Breast epithelium (tissue), 4 donors: ENCODE results near the gene RD3L. TPM values are rescaled to one million over a fixed set of nuclear protein-coding genes. Genes with fewer than 3 reads are reported as not detected.
A peak's percentile ranks its signal among the peaks of the same experiment; 100 is the strongest.

Experiments
- DNase-seq, 2 donors: peaks; one replicate each; pipeline ENCODE4 v3.0.0-alpha.2; 2019; ENCODE audit warnings: low spot score in 2 of 2
- H3K27ac ChIP-seq, 2 donors: fragments of 200-600 bp; sonication (generic) in 1 of 2; one replicate each; pipeline ENCODE4 v1.5.1; 2016 to 2019; ENCODE audit warnings: mild to moderate bottlenecking in 1 of 2
- H3K27me3 ChIP-seq, 2 donors: fragments of 200-600 bp; sonication (generic) in 1 of 2; one replicate each; pipeline versions ENCODE4 v1.5.1 to v1.6.0; 2017 to 2019; ENCODE audit warnings: control low read depth in 1 of 2, mild to moderate bottlenecking in 1 of 2
- H3K36me3 ChIP-seq: fragments of 200-600 bp; one replicate; pipeline ENCODE4 v1.5.1; 2019
- H3K4me1 ChIP-seq, 2 donors: fragments of 200-600 bp; sonication (generic); one replicate each; pipeline ENCODE4 v1.5.1; 2016 to 2019; ENCODE audit warnings: control low read depth in 1 of 2
- H3K4me3 ChIP-seq, 3 donors: fragments of 200-600 bp; sonication (generic); 1 replicate in 2 of 3; 2 replicates in 1 of 3; pipeline ENCODE4 v1.5.1; 2016 to 2019; ENCODE audit warnings: mild to moderate bottlenecking in 3 of 3, moderate library complexity in 2 of 3
- H3K9me3 ChIP-seq, 2 donors: fragments of 200-600 bp; sonication (generic) in 1 of 2; one replicate each; pipeline ENCODE4 v1.5.1; 2016 to 2019; ENCODE audit warnings: control low read depth in 1 of 2
- POLR2A ChIP-seq: fragments of 450-650 bp; IDR thresholded peaks from one replicate; pipeline ENCODE4 v1.6.1; 2016; ENCODE audit warnings: antibody characterized with exemption, mild to moderate bottlenecking, moderate library complexity
- POLR2AphosphoS5 ChIP-seq, 3 donors: sonication (generic); formaldehyde crosslinking; IDR thresholded peaks; one replicate each; pipeline ENCODE4 v1.6.1; 2017; ENCODE audit warnings: antibody characterized with exemption in 3 of 3
- intact Hi-C: fragments of 100-400 bp; cut with DNase I; formaldehyde crosslinking; loops from one replicate; pipeline ENCODE4 v1.15.1; 2023; ENCODE audit warnings: low total_unique reads
- total RNA-seq, 3 donors: library from RNA; depleted of rRNA; stranded (reverse); fragments of >200 nt; gene quantifications; one replicate each; pipeline ENCODE4 v1.1.0, GENCODE V29; 2016
- TF ChIP-seq, protein P1 (sequence below), 3 donors: fragments of 450-650 bp; IDR thresholded peaks; one replicate each; pipeline ENCODE4 v1.5.1; 2016 to 2017; ENCODE audit warnings: antibody characterized with exemption in 3 of 3, mild to moderate bottlenecking in 3 of 3, moderate library complexity in 3 of 3

The RD3L gene
- total RNA-seq, 3 donors from 2014 or later: not detected

DNA sequence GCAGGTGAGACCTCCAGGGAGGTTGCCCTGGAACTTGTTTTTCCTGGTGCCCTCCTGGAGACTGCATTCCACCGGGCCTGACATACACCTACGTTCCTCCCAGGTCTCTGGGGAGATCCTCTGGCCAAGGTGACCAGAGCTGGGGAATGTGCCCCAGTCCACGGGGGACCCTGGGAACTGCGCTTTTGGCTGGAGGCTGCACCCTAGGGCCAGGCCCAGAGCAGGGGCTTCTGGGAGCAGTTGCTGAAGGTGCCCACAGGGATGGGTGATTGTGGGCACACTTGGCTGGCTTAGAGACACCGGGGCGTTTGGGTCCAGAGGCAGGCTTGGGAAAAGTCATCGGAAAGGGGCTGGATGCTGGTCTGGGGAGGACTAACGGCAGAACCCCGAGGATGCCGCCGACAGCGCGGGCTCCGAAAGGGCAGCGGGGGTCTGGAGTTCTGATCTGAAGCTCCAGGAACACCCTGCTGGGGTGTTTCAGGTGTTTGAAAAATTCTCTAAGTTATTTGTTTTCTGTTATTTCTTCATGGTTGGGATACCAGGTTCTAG lies 50.6 kb downstream of the RD3L start:
- TF ChIP-seq, protein P1, sequence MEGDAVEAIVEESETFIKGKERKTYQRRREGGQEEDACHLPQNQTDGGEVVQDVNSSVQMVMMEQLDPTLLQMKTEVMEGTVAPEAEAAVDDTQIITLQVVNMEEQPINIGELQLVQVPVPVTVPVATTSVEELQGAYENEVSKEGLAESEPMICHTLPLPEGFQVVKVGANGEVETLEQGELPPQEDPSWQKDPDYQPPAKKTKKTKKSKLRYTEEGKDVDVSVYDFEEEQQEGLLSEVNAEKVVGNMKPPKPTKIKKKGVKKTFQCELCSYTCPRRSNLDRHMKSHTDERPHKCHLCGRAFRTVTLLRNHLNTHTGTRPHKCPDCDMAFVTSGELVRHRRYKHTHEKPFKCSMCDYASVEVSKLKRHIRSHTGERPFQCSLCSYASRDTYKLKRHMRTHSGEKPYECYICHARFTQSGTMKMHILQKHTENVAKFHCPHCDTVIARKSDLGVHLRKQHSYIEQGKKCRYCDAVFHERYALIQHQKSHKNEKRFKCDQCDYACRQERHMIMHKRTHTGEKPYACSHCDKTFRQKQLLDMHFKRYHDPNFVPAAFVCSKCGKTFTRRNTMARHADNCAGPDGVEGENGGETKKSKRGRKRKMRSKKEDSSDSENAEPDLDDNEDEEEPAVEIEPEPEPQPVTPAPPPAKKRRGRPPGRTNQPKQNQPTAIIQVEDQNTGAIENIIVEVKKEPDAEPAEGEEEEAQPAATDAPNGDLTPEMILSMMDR (IDR thresholded peaks at IDR 0.05): no peak
- TF ChIP-seq POLR2A (no peak), POLR2AphosphoS5 (IDR thresholded peaks at IDR 0.05) (no peak)
- no peaks in the 10 kb centered on the region for H3K36me3 ChIP-seq

DNA sequence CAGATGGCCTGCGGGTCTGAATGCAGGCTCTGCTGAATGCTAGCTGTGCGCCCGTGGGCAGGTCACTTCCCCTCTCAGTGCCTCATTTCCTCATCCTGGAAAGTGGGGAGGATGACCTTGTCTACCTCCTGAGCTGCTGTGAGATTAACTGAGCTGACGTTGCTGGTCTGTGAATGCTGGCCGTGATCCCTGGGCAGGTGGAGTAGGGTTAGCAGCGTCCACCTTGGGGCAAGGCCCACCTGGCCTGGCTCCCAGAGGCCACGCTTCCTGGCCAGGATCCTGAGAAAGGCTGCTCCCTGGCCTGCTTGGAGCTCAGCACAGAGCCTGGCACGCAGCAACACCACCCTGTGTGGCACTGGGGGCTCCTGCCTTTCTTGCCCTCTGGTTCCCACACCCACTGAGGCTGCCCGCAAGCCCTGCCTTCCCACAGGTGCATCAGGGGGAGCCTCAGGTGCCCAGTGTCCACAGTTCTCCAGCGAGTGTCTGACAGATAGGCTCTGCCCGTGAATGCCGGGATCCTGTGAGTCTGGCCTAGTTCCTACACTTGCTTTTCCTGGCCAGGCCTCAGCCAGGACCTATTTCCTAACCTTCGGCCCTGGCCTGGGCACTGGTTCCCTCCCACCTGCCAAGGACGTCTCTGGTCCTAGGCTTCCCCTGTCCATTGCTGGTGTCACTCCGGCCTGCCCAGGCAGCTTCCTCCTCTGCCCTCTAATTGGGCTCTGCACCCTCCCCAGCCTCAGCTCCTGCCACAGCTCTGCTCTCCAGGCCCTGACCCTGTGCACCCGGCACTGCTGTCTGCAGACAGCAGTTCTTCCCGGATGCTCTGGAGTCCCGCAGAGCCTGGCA lies 51.3 kb downstream of the RD3L start:
- Histone ChIP-seq H3K9me3 (no peaks in the 10 kb centered on the region), H3K36me3 (no peaks in the 10 kb centered on the region), H3K27ac (peak overlapping the region in 1 of 2 donors; percentile 30), H3K4me3 (no peak overlapping the region), H3K4me1 (no peaks in the 10 kb centered on the region), H3K27me3 (no peaks in the 10 kb centered on the region)
- no peak for DNase-seq
- TF ChIP-seq POLR2A (no peak), POLR2AphosphoS5 (IDR thresholded peaks at IDR 0.05) (no peak)
- TF ChIP-seq, protein P1 (IDR thresholded peaks at IDR 0.05): no peak
- intact Hi-C loops: no loop called here

More for the DNA sequence above, 50.6 kb downstream of the RD3L start:
- intact Hi-C loops: no loop called here
- no peaks in the 10 kb centered on the region for H3K9me3 ChIP-seq
- H3K4me3 ChIP-seq: no peak overlapping the region
- no peak for DNase-seq
- no peak overlapping the region for H3K27ac ChIP-seq
- no peaks in the 10 kb centered on the region for H3K27me3 ChIP-seq
- no peaks in the 10 kb centered on the region for H3K4me1 ChIP-seq

Other genes with a start within 250 kb of the RD3L start
- gene XRCC3, start 227.1 kb downstream of the RD3L start, total RNA-seq: 10 to 100 TPM in 1 of 3 donors, 1 to 10 TPM in 2; 5.9 to 10.2 (median 5.9) TPM
- gene ZFYVE21, start 226.7 kb downstream of the RD3L start, total RNA-seq: 100 to 1,000 TPM in 1 of 3 donors, 10 to 100 TPM in 2; 57.4 to 140 (median 96.0) TPM
- gene PPP1R13B, start 95.0 kb downstream of the RD3L start, total RNA-seq: 10 to 100 TPM in 2 of 3 donors, 1 to 10 TPM in 1; 6.4 to 21.8 (median 18.4) TPM
- gene TDRD9, start 14.1 kb downstream of the RD3L start, total RNA-seq: 1 to 10 TPM in 2 of 3 donors, under 1 TPM in 1; 0.96 to 4.0 (median 2.9) TPM
- under 1 TPM in 2 of 3 donors, not detected in 1; 0.15 to 0.33 TPM for gene ASPG, start 143.2 kb upstream of the RD3L start, total RNA-seq
- 1 to 10 TPM; 1.4 to 4.6 (median 2.2) TPM for gene KIF26A, start 196.1 kb upstream of the RD3L start, total RNA-seq